ENCODE measurements around the gene ALG14. TPM values are rescaled to one million over a fixed set of nuclear protein-coding genes. Genes with fewer than 3 reads are reported as not detected.
"Not testable (repeated sequence)": the region's sequence is repeated elsewhere in the genome, so short reads cannot be mapped to it uniquely, and the experiment has no call there.

Gene ALG14
- total RNA-seq, 1 donor from 2014 or later: 2.8 TPM

GRCh38 chr1:94955767-94956632, 116.8 kb downstream of the ALG14 start:
- DNase-seq (ENCODE audit: low read depth, low spot score): no peak

GRCh38 chr1:94954263-94955220, 118.2 kb downstream of the ALG14 start:
- DNase-seq (ENCODE audit: low read depth, low spot score): no peak

- DNase-seq (ENCODE audit: low read depth, low spot score): no peak
Measured at GRCh38 chr1:94953746-94954145, 119.0 kb downstream of the ALG14 start.

- DNase-seq (ENCODE audit: low read depth, low spot score): no peak
Measured at GRCh38 chr1:94953107-94953506, 119.6 kb downstream of the ALG14 start.

GRCh38 chr1:94952539-94952938, 120.2 kb downstream of the ALG14 start:
- no peak for DNase-seq (ENCODE audit: low read depth, low spot score)

GRCh38 chr1:94951509-94952208, 121.1 kb downstream of the ALG14 start:
- DNase-seq (ENCODE audit: low read depth, low spot score): no peak

GRCh38 chr1:94951046-94951445, 121.7 kb downstream of the ALG14 start:
- no peak for DNase-seq (ENCODE audit: low read depth, low spot score)

GRCh38 chr1:94949681-94950661, 122.8 kb downstream of the ALG14 start:
- DNase-seq (ENCODE audit: low read depth, low spot score): no peak

GRCh38 chr1:94947437-94947836, 125.3 kb downstream of the ALG14 start:
- DNase-seq (ENCODE audit: low read depth, low spot score): no peak

- no peak for DNase-seq (ENCODE audit: low read depth, low spot score)
Measured at GRCh38 chr1:94946886-94947285, 125.9 kb downstream of the ALG14 start.

- no peak for DNase-seq (ENCODE audit: low read depth, low spot score)
Measured at GRCh38 chr1:94942171-94943128, 130.3 kb downstream of the ALG14 start.

- DNase-seq (ENCODE audit: low read depth, low spot score): not testable (repeated sequence)
Measured at GRCh38 chr1:94941480-94941879, 131.3 kb downstream of the ALG14 start.

- DNase-seq (ENCODE audit: low read depth, low spot score): no peak
Measured at GRCh38 chr1:94940738-94941137, 132.0 kb downstream of the ALG14 start.

GRCh38 chr1:94937820-94938219, 134.9 kb downstream of the ALG14 start:
- DNase-seq (ENCODE audit: low read depth, low spot score): no peak

- no peak for DNase-seq (ENCODE audit: low read depth, low spot score)
Measured at GRCh38 chr1:94936861-94937620, 135.7 kb downstream of the ALG14 start.

- DNase-seq (ENCODE audit: low read depth, low spot score): no peak
Measured at GRCh38 chr1:94935476-94935875, 137.3 kb downstream of the ALG14 start.

GRCh38 chr1:94935034-94935433, 137.7 kb downstream of the ALG14 start:
- no peak for DNase-seq (ENCODE audit: low read depth, low spot score)

- DNase-seq (ENCODE audit: low read depth, low spot score): no peak
Measured at GRCh38 chr1:94934551-94934950, 138.2 kb downstream of the ALG14 start.
